Nephron progenitor cell (in vitro differentiated cells): ENCODE data around the gene MAN2A2.
A peak's percentile ranks its signal among the peaks of the same experiment; 100 is the strongest.

Experiments used
- DNase-seq: peaks from one replicate; pipeline ENCODE4 v3.0.0; 2021
- H3K27ac Mint-ChIP-seq: 2 replicates; pipeline ENCODE4 v1.8.0; 2021; ENCODE audit warnings: mild to moderate bottlenecking, moderate library complexity, mixed read lengths
- H3K27me3 Mint-ChIP-seq: 2 replicates; pipeline ENCODE4 v1.8.0; 2021; ENCODE audit warnings: mild to moderate bottlenecking, low read depth, mixed read lengths; ENCODE audit not compliant: poor library complexity
- H3K36me3 Mint-ChIP-seq: 2 replicates; pipeline ENCODE4 v1.8.0; 2021; ENCODE audit warnings: low read depth, mixed read lengths
- H3K4me1 Mint-ChIP-seq: 2 replicates; pipeline ENCODE4 v1.8.0; 2021; ENCODE audit warnings: mixed read lengths
- H3K4me3 Mint-ChIP-seq: 2 replicates; pipeline ENCODE4 v1.8.0; 2021; ENCODE audit warnings: mild to moderate bottlenecking, moderate library complexity, mixed read lengths
- H3K9me3 Mint-ChIP-seq: 2 replicates; pipeline ENCODE4 v1.8.0; 2021; ENCODE audit warnings: mild to moderate bottlenecking, moderate library complexity, mixed read lengths
- CTCF ChIP-seq: fragments of 200-600 bp; sonication (generic); IDR thresholded peaks from 2 replicates; pipeline ENCODE4 v1.5.0; 2021; ENCODE audit warnings: antibody characterized with exemption

Gene MAN2A2

GRCh38 chr15:90956274-90957030, 53.4 kb downstream of the MAN2A2 start:
- DNase-seq, result peak; percentile 94
- Mint-ChIP-seq H3K9me3 (no peaks in the 10 kb centered on the region), H3K4me3 (peak overlapping the region; percentile 80), H3K36me3 (peaks cover 32% of the 10 kb centered on the region), H3K27ac (no peak overlapping the region), H3K27me3 (peaks cover 16% of the 10 kb centered on the region), H3K4me1 (peaks cover 16% of the 10 kb centered on the region)
- TF ChIP-seq CTCF, result peak; percentile 92

GRCh38 chr15:90957031-90957790, 54.1 kb downstream of the MAN2A2 start:
- H3K27me3 Mint-ChIP-seq, result peaks cover 16% of the 10 kb centered on the region
- H3K4me1 Mint-ChIP-seq, result peaks cover 16% of the 10 kb centered on the region
- H3K27ac Mint-ChIP-seq, result no peak overlapping the region
- DNase-seq, result peak; percentile 64
- peak overlapping the region; percentile 88 for H3K4me3 Mint-ChIP-seq
- no peak for TF ChIP-seq CTCF
- peaks cover 32% of the 10 kb centered on the region for H3K36me3 Mint-ChIP-seq
- no peaks in the 10 kb centered on the region for H3K9me3 Mint-ChIP-seq

GRCh38 chr15:90957791-90958190, 54.7 kb downstream of the MAN2A2 start:
- peaks cover 16% of the 10 kb centered on the region for H3K4me1 Mint-ChIP-seq
- H3K27ac Mint-ChIP-seq, result no peak overlapping the region

GRCh38 chr15:90959028-90959595, 56.0 kb downstream of the MAN2A2 start:
- Mint-ChIP-seq H3K4me1 (peaks cover 16% of the 10 kb centered on the region), H3K36me3 (peaks cover 34% of the 10 kb centered on the region), H3K9me3 (no peaks in the 10 kb centered on the region), H3K4me3 (no peak overlapping the region), H3K27me3 (peaks cover 13% of the 10 kb centered on the region), H3K27ac (peak overlapping the region; percentile 80)
- DNase-seq, result no peak
- no peak for TF ChIP-seq CTCF

More at GRCh38 chr15:90957791-90958190, 54.7 kb downstream of the MAN2A2 start:
- Mint-ChIP-seq H3K27me3 (peaks cover 16% of the 10 kb centered on the region), H3K36me3 (peaks cover 32% of the 10 kb centered on the region), H3K4me3 (peak overlapping the region; percentile 88), H3K9me3 (no peaks in the 10 kb centered on the region)
- TF ChIP-seq CTCF, result no peak
- no peak for DNase-seq

- Mint-ChIP-seq H3K27ac (peak overlapping the region; percentile 80), H3K4me3 (no peak overlapping the region), H3K4me1 (peaks cover 16% of the 10 kb centered on the region), H3K9me3 (no peaks in the 10 kb centered on the region), H3K27me3 (peaks cover 13% of the 10 kb centered on the region), H3K36me3 (peaks cover 41% of the 10 kb centered on the region)
- no peak for DNase-seq
- TF ChIP-seq CTCF, result no peak
These were observed 56.8 kb downstream of the MAN2A2 start for GRCh38 chr15:90959894-90960293.
